Lower lobe of right lung (tissue), 2 donors: Measurements from ENCODE around the gene MRGPRG. TPM values are rescaled to one million over a fixed set of nuclear protein-coding genes. Genes with fewer than 3 reads are reported as not detected.

Experiments
- ATAC-seq, 2 donors: fragments of 200-7000 bp; cut with Tn5 transposase; one replicate each; pipeline ENCODE4 v1.9.1; 2020 to 2022; ENCODE audit warnings: mild to moderate bottlenecking in 2 of 2, moderate library complexity in 2 of 2
- DNase-seq: peaks from one replicate; pipeline ENCODE4 v3.0.0-alpha.2; 2020
- H3K27ac ChIP-seq: fragments of 200-600 bp; one replicate; pipeline ENCODE4 v1.8.0; 2022
- H3K27me3 ChIP-seq: fragments of 200-600 bp; one replicate; pipeline ENCODE4 v1.8.0; 2022; ENCODE audit warnings: low read depth
- H3K36me3 ChIP-seq: fragments of 200-600 bp; one replicate; pipeline ENCODE4 v1.8.0; 2022; ENCODE audit warnings: mild to moderate bottlenecking
- H3K4me1 ChIP-seq: fragments of 200-600 bp; one replicate; pipeline ENCODE4 v1.8.0; 2022
- H3K4me3 ChIP-seq: fragments of 200-600 bp; one replicate; pipeline ENCODE4 v1.8.0; 2022; ENCODE audit warnings: mild to moderate bottlenecking
- H3K9me3 ChIP-seq: fragments of 200-600 bp; one replicate; pipeline ENCODE4 v1.8.0; 2022
- intact Hi-C: fragments of 100-400 bp; cut with DNase I; formaldehyde crosslinking; loops from one replicate; pipeline ENCODE4 v1.11.0; 2022
- total RNA-seq: library from RNA; stranded (reverse); fragmentation: NEBNext Ultra II Directional; extraction: Animal tissue kit (Norgen Biotek cat#: 25700); gene quantifications from one replicate; pipeline ENCODE4 v1.2.1, GENCODE V29; 2021
- TF ChIP-seq, protein P1 (sequence below): fragments of 200-600 bp; IDR thresholded peaks from one replicate; pipeline ENCODE4 v1.8.0; 2022; ENCODE audit warnings: antibody characterized with exemption, mild to moderate bottlenecking
- donor health status: DM: no; HTN: yes; CAD: no; lungs with severe emphysema.

The MRGPRG gene
- total RNA-seq, 1 donor from 2014 or later, result not detected

DNA sequence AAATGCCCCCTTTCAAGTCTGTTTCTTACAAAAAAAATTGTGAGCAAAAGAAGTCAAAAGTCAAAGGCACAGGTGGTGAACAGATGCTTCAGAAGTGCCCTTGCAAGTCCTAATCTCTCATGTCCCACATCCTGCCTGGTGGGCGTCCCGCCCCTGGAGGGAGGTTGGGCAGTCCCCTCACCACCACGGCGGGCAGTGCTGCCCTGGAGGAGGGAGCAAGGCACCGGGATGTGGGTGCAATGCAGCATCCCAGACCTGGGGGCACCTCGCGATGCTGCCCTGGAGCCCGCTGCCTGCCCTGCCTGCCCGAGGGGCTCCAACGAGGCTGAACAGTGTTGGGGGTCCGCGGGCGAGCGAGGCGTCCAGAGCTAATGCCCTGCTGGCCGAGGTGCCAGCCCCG is 15.9 kb downstream of the MRGPRG start:
- intact Hi-C loops, result no loop called here
- Histone ChIP-seq H3K4me3 (no peak overlapping the region), H3K27ac (no peak overlapping the region), H3K4me1 (peaks cover 10% of the 10 kb centered on the region), H3K36me3 (no peaks in the 10 kb centered on the region), H3K27me3 (peaks cover 44% of the 10 kb centered on the region), H3K9me3 (no peaks in the 10 kb centered on the region)
- DNase-seq (no peak), ATAC-seq (no peak)
- TF ChIP-seq, protein P1, sequence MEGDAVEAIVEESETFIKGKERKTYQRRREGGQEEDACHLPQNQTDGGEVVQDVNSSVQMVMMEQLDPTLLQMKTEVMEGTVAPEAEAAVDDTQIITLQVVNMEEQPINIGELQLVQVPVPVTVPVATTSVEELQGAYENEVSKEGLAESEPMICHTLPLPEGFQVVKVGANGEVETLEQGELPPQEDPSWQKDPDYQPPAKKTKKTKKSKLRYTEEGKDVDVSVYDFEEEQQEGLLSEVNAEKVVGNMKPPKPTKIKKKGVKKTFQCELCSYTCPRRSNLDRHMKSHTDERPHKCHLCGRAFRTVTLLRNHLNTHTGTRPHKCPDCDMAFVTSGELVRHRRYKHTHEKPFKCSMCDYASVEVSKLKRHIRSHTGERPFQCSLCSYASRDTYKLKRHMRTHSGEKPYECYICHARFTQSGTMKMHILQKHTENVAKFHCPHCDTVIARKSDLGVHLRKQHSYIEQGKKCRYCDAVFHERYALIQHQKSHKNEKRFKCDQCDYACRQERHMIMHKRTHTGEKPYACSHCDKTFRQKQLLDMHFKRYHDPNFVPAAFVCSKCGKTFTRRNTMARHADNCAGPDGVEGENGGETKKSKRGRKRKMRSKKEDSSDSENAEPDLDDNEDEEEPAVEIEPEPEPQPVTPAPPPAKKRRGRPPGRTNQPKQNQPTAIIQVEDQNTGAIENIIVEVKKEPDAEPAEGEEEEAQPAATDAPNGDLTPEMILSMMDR, result no peak

DNA sequence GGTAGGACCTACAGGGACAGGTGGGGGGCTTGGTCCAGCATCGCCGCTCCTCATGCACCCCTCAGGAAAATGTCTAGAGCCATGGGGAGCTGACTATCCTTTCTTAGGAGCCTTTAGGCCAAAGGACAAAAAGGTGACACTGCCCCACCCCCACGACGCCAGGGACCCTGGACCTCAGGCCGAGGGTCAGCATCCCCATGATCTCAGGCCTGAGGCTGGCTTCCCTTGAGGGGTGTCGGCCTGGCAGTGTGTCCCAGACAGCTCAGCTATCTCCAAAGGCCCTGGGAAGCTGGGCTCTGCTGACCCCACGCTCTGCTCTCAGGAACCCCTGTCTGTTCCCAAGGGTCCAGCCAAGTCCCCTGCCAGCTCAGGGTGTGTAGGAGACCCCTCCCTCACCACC is 16.3 kb downstream of the MRGPRG start:
- no peaks in the 10 kb centered on the region for H3K36me3 ChIP-seq
- TF ChIP-seq, protein P1, result no peak
- peaks cover 44% of the 10 kb centered on the region for H3K27me3 ChIP-seq
- peaks cover 10% of the 10 kb centered on the region for H3K4me1 ChIP-seq
- DNase-seq (no peak), ATAC-seq (no peak)
- intact Hi-C loops, result no loop called here
- no peak overlapping the region for H3K4me3 ChIP-seq
- H3K9me3 ChIP-seq, result no peaks in the 10 kb centered on the region
- no peak overlapping the region for H3K27ac ChIP-seq

DNA sequence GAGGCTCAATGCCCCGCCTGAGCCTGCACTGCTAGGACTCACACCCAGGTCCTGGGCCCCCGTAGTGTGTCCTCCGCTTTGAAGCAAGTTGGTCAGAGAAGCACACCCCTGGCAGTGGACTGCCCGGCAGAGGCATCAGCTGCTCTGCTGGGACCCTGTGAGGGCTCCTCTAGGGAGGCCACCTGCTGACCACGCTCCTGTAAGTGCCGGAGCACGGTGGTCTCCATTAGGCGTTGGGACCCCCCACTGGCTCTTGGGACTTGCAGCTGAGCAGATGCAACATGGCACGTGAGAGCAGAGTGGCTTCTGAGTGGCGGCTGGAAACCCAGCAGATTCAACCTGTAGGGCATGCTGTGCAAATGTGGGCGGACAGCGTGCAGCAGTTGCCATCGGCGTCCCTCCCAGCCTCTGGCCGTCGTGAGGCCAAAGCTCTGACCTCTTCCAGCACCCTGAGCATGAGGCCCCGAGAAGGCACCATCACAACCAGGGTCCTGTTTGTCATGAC is 16.9 kb downstream of the MRGPRG start:
- no peak for DNase-seq
- TF ChIP-seq, protein P1, result no peak
- Histone ChIP-seq H3K36me3 (no peaks in the 10 kb centered on the region), H3K4me3 (no peak overlapping the region), H3K27ac (no peak overlapping the region), H3K4me1 (peaks cover 10% of the 10 kb centered on the region), H3K9me3 (no peaks in the 10 kb centered on the region), H3K27me3 (peaks cover 44% of the 10 kb centered on the region)
- ATAC-seq, result no peak
- intact Hi-C loops, result no loop called here

DNA sequence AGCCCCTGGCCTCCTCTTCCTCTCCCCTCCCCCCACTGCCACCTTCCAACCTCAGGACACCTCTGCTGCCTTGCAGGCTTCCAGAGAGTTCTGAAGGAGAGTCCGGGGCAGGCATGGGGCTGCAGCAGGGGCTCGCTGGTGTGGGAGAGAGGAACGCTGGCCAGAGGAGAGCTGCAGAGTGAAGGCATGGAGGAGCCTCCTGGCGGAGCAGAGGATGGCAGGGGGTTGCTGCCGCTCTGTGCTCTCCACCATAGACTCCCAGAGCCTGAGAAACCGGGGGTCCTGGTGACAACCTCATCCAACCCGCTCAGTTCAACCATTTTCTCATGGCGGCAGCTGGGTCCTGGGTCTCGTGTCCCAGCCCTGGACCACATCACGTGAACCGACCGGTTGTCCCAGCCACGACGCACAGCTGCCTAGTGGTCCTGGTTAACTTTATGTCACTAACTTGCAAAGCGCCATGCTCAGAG is 17.5 kb downstream of the MRGPRG start:
- ATAC-seq, result no peak
- peaks cover 44% of the 10 kb centered on the region for H3K27me3 ChIP-seq
- no peaks in the 10 kb centered on the region for H3K36me3 ChIP-seq
- intact Hi-C loops, result no loop called here
- no peak for DNase-seq
- no peaks in the 10 kb centered on the region for H3K9me3 ChIP-seq
- peaks cover 10% of the 10 kb centered on the region for H3K4me1 ChIP-seq
- no peak overlapping the region for H3K27ac ChIP-seq
- TF ChIP-seq, protein P1, result no peak
- no peak overlapping the region for H3K4me3 ChIP-seq

DNA sequence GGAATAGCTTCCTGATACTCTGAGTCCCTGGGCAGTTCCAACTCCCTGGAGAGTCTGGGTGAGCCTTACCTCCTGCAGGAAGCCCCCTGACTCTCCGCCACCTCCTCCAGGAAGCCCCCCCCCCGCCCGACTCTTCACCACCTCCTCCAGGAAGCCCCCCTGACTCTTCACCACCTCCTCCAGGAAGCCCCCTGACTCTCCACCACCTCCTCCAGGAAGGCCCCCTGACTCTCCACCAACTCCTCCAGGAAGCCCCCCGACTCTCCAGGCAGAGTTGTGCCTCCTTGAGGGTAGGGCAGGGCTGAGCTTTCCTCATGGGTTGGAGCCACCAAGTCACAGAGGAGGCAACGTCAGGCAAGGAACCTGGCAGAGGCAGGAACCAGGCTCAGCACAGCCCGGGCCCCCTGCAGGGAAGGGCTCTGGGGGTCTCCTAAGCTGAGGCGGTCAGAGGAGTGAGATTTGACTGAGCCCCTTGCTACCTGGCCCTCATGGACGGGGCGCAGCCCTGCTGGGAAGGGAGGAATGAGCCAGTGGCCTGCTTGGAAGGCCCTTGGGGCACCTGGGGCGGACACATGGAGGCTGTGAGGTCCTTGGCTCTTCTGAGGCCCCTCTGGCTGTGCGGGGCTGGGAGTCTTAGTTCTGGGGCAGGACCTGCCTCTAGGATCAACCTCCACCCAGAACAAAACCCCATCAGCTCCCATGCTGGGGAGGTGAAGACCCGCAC is 18.1 kb downstream of the MRGPRG start:
- Histone ChIP-seq H3K4me3 (no peak overlapping the region), H3K9me3 (no peaks in the 10 kb centered on the region), H3K27ac (no peak overlapping the region), H3K36me3 (no peaks in the 10 kb centered on the region), H3K27me3 (peaks cover 50% of the 10 kb centered on the region), H3K4me1 (peaks cover 10% of the 10 kb centered on the region)
- no peak for ATAC-seq
- DNase-seq, result no peak
- TF ChIP-seq, protein P1, result no peak
- intact Hi-C loops, result no loop called here
